Endothelial cell of umbilical vein (primary cell): ENCODE results near the gene MBOAT1. TPM values are rescaled to one million over a fixed set of nuclear protein-coding genes. Genes with fewer than 3 reads are reported as not detected.

Source experiments
- BruUV-seq: library from RNA; stranded (reverse); fragments of 400-500 nt; replicated peaks from 2 replicates; lab custom pipeline; 2021; lab: Mats Ljungman, UMichigan
- CTCF ChIA-PET: fragments of 300-600, 350-600 bp; sonication (Branson Sonifier 250); formaldehyde crosslinking; loops from one replicate; lab custom pipeline; 2021; ENCODE audit warnings: antibody characterized with exemption, inconsistent platforms; lab: Charles Lee
- POLR2A ChIA-PET: fragments of 300-600, 350-600 bp; sonication (Branson Sonifier 250); formaldehyde crosslinking; loops from one replicate; lab custom pipeline; 2021; ENCODE audit warnings: antibody characterized with exemption, inconsistent platforms; lab: Charles Lee
- DNase-seq: peaks from one replicate; pipeline ENCODE4 v3.0.0-alpha.2; 2011; ENCODE audit warnings: low read depth, low spot score
- FAIRE-seq: peaks from 2 replicates; lab custom pipeline; 2011; peaks lifted over from hg19 to GRCh38; lab: Jason Lieb, UNC
- H2AFZ ChIP-seq: 2 replicates; pipeline ENCODE4 v1.6.0; 2012; ENCODE audit warnings: low read depth, low read length, control low read depth, inconsistent platforms
- H3K27ac ChIP-seq: 2 replicates; pipeline ENCODE4 v1.5.1; 2011; ENCODE audit warnings: low read depth, mild to moderate bottlenecking, control low read depth, low read length, moderate library complexity; ENCODE audit not compliant: insufficient read depth
- H3K27me3 ChIP-seq, 2 experiments: 2 replicates each; pipeline versions ENCODE4 v1.6.0 to v1.6.1; 2011; ENCODE audit warnings: low read length in 2 of 2, mixed read lengths in 1 of 2; ENCODE audit not compliant: control insufficient read depth in 2 of 2, insufficient read depth in 2 of 2
- H3K36me3 ChIP-seq, 2 experiments: 2 replicates in 1 of 2; 3 replicates in 1 of 2; pipeline ENCODE4 v1.5.1; 2011; ENCODE audit warnings: low read length in 2 of 2, mild to moderate bottlenecking in 1 of 2, moderate library complexity in 1 of 2; ENCODE audit not compliant: control insufficient read depth in 2 of 2, insufficient read depth in 2 of 2; ENCODE audit errors: extremely low read depth in 1 of 2
- H3K4me1 ChIP-seq: 3 replicates; pipeline ENCODE4 v1.5.1; 2011; ENCODE audit warnings: mild to moderate bottlenecking, low read length; ENCODE audit not compliant: control insufficient read depth, insufficient read depth; ENCODE audit errors: extremely low read depth
- H3K4me2 ChIP-seq: 2 replicates; pipeline ENCODE4 v1.6.1; 2011; ENCODE audit warnings: low read length, control low read depth, mixed read lengths; ENCODE audit not compliant: insufficient read depth
- H3K4me3 ChIP-seq, 3 experiments: fragments of 200-600 bp in 1 of 3; sonication (generic), shearing (Covaris generic) in 1 of 3; replicated peaks in 1 of 3; 2 replicates each; pipeline ENCODE4 v1.5.1; 2011 to 2016; ENCODE audit warnings: control low read depth in 3 of 3, low read length in 3 of 3, mild to moderate bottlenecking in 2 of 3, inconsistent platforms in 1 of 3, low read depth in 1 of 3, moderate library complexity in 1 of 3; ENCODE audit not compliant: insufficient read depth in 1 of 3
- H3K79me2 ChIP-seq: 2 replicates; pipeline ENCODE4 v1.6.0; 2012; ENCODE audit warnings: low read length, inconsistent platforms; ENCODE audit not compliant: control insufficient read depth, insufficient read depth
- H3K9ac ChIP-seq: replicated peaks from 2 replicates; pipeline ENCODE3; 2011; ENCODE audit warnings: low read length, control low read depth; ENCODE audit not compliant: insufficient read depth; ENCODE audit errors: extremely low read depth
- H3K9me1 ChIP-seq: replicated peaks from 3 replicates; pipeline ENCODE4 v1.6.0; 2011; ENCODE audit warnings: mild to moderate bottlenecking, low read length; ENCODE audit not compliant: control insufficient read depth, insufficient read depth; ENCODE audit errors: extremely low read depth
- H3K9me3 ChIP-seq: replicated peaks from 2 replicates; pipeline ENCODE4 v1.5.1; 2012; ENCODE audit warnings: low read length, inconsistent platforms; ENCODE audit not compliant: control insufficient read depth, insufficient read depth
- H4K20me1 ChIP-seq: replicated peaks from 2 replicates; pipeline ENCODE3; 2011; ENCODE audit warnings: mild to moderate bottlenecking, low read length; ENCODE audit not compliant: control insufficient read depth, insufficient read depth; ENCODE audit errors: extremely low read depth
- CTCF ChIP-seq, 2 donors: IDR thresholded peaks; 1 replicate in 1 of 2; 2 replicates in 1 of 2; pipeline ENCODE4 v1.5.1; 2011; ENCODE audit warnings: low read length in 2 of 2, mild to moderate bottlenecking in 2 of 2, moderate library complexity in 2 of 2, control low read depth in 1 of 2, inconsistent platforms in 1 of 2, low read depth in 1 of 2; ENCODE audit not compliant: insufficient read depth in 1 of 2; ENCODE audit errors: extremely low read depth in 1 of 2
- EZH2 ChIP-seq: IDR thresholded peaks from 2 replicates; pipeline ENCODE4 v1.6.1; 2012; ENCODE audit warnings: borderline replicate concordance, low read depth, mild to moderate bottlenecking, moderate library complexity, low read length, inconsistent platforms; ENCODE audit not compliant: severe bottlenecking
- FOS ChIP-seq: IDR thresholded peaks from 2 replicates; pipeline ENCODE4 v1.6.1; 2011; ENCODE audit warnings: mild to moderate bottlenecking, low read length, moderate library complexity, borderline replicate concordance; ENCODE audit not compliant: insufficient read depth
- GATA2 ChIP-seq: IDR thresholded peaks from 2 replicates; pipeline ENCODE4 v1.7.0; 2011; ENCODE audit warnings: low read depth, mild to moderate bottlenecking, moderate library complexity, mixed read lengths, low read length; ENCODE audit not compliant: insufficient read length, insufficient read depth
- JUN ChIP-seq: IDR thresholded peaks from 2 replicates; pipeline ENCODE4 v1.6.1; 2011; ENCODE audit warnings: borderline replicate concordance, low read depth; ENCODE audit not compliant: insufficient read length, insufficient read depth
- MYC ChIP-seq: IDR thresholded peaks from one replicate; pipeline ENCODE4 v1.6.1; 2011; ENCODE audit warnings: mild to moderate bottlenecking, low read depth, low read length
- POLR2A ChIP-seq: IDR thresholded peaks from 2 replicates; pipeline ENCODE4 v1.6.1; 2012; ENCODE audit warnings: low read depth, mild to moderate bottlenecking, control low read depth, low read length
- POLR2AphosphoS5 ChIP-seq: IDR thresholded peaks from 2 replicates; pipeline ENCODE4 v1.6.1; 2012; ENCODE audit warnings: low read depth, mild to moderate bottlenecking, control low read depth, low read length, moderate library complexity; ENCODE audit not compliant: insufficient read depth
- dilution Hi-C: fragments of 300-500 bp; cut with MboI; formaldehyde crosslinking; loops from one replicate; pipeline ENCODE4 v1.15.0; 2019; ENCODE audit warnings: low sequenced_read_pairs; ENCODE audit not compliant: extremely low pct_ligation_motif_present
- intact Hi-C: fragments of 100-400 bp; cut with micrococcal nuclease; formaldehyde crosslinking; loops from one replicate; pipeline ENCODE4 v1.10.0; 2022
- polyA plus RNA-seq, 4 experiments: library from polyadenylated mRNA; depleted of rRNA in 3 of 4; stranded (reverse) in 3 of 4; unstranded in 1 of 4; fragments of >200 nt; gene quantifications; 2 replicates each; pipeline versions ENCODE4 v1.2.1 to v1.2.3, GENCODE V29; 2011 to 2012; ENCODE audit warnings: missing spikeins in 1 of 4
- total RNA-seq: library from RNA; stranded (reverse); gene quantifications from 2 replicates; pipeline ENCODE4 v1.2.3, GENCODE V29; 2021
- TF ChIP-seq, protein P1 (sequence below): IDR thresholded peaks from 2 replicates; pipeline ENCODE4 v1.6.1; 2011; ENCODE audit not compliant: insufficient read depth, insufficient read length

The MBOAT1 gene
- total and polyA plus RNA-seq, 2 donors (not counting 3 experiments of a cell fraction or from before 2014, with no cell fraction given), result 2.1 to 5.4 TPM

DNA sequence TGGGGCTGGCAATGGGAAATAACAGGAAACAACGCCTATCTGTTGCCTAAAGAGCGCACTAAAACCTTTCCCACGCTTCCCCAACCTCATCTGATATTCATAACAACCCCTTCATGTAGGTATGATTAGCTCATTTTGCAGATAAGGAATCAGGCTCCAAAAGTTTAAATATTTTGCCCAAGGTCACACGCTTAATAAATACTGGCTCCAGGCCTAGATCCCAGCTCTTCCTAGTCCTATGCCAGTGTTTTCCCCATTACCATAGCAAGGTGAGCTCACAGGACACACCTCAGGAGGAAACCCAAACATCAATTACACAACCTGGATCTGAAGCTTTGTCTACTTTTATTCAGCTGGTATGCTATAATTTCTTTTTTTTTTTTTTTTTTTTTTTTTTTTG lies 19.6 kb downstream of the MBOAT1 start:
- Histone ChIP-seq H3K9me3 (no peaks in the 10 kb centered on the region), H3K79me2 (no peaks in the 10 kb centered on the region), H3K36me3 (no peaks in the 10 kb centered on the region), H4K20me1 (no peaks in the 10 kb centered on the region), H3K4me2 (no peak overlapping the region), H3K9ac (no peak overlapping the region), H2AFZ (no peak overlapping the region), H3K4me1 (no peaks in the 10 kb centered on the region), H3K9me1 (no peaks in the 10 kb centered on the region), H3K27me3 (no peaks in the 10 kb centered on the region), H3K4me3 (no peak overlapping the region), H3K27ac (no peak overlapping the region)
- TF ChIP-seq, protein P1, sequence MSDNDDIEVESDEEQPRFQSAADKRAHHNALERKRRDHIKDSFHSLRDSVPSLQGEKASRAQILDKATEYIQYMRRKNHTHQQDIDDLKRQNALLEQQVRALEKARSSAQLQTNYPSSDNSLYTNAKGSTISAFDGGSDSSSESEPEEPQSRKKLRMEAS, result no peak
- dilution Hi-C loops, result no loop called here
- intact Hi-C loops, result no loop called here
- BruUV-seq, result no TSS peak
- FAIRE-seq, result no peak
- POLR2A ChIA-PET, result no interaction called here
- no peak for DNase-seq
- CTCF ChIA-PET, result interaction anchor here (1.7 kb wide), 1 partner anchor 16 kb away, joined by 4 read pairs; no protein-coding TSS in a partner anchor

DNA sequence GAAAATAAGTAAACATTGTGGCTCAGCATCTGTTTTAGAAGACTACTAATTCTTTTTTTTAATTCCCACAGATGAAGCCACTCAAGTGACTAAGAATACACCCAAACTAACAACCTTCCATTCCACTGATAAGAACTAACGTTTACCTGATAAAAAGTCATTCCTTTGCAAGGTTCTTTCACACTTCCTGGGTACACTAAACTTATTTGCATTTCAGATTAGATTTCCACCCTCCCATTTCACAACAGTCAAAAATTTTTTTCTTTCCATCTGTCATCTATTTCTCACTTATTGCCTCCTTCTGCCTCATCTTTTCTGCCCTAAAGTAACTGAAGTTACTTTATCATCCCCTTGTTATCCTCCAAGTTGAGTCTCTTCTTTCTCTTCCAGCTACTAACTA lies 20.3 kb downstream of the MBOAT1 start:
- Histone ChIP-seq H2AFZ (no peak overlapping the region), H3K27ac (no peak overlapping the region), H3K9me1 (no peaks in the 10 kb centered on the region), H3K9ac (no peak overlapping the region), H4K20me1 (no peaks in the 10 kb centered on the region), H3K4me3 (no peak overlapping the region), H3K27me3 (no peaks in the 10 kb centered on the region), H3K4me2 (no peak overlapping the region), H3K36me3 (no peaks in the 10 kb centered on the region), H3K79me2 (no peaks in the 10 kb centered on the region), H3K9me3 (no peaks in the 10 kb centered on the region), H3K4me1 (no peaks in the 10 kb centered on the region)
- no TSS peak for BruUV-seq
- TF ChIP-seq POLR2AphosphoS5, result no peak
- TF ChIP-seq CTCF (IDR thresholded peaks at IDR 0.05; ENCODE audit: extremely low read depth in 1 of 2, insufficient read depth in 1 of 2, low read depth in 1 of 2, low read length in 2 of 2), result no peak
- TF ChIP-seq MYC, result no peak
- no peak for TF ChIP-seq GATA2
- no peak for TF ChIP-seq POLR2A
- TF ChIP-seq JUN, result no peak
- no peak for TF ChIP-seq FOS
- TF ChIP-seq, protein P1, result no peak
- TF ChIP-seq EZH2, result no peak
- POLR2A ChIA-PET, result no interaction called here
- DNase-seq, result no peak
- CTCF ChIA-PET, result interaction anchor here (1.7 kb wide), 1 partner anchor 16 kb away, joined by 4 read pairs; no protein-coding TSS in a partner anchor
- intact Hi-C loops (no loop called here), dilution Hi-C loops (no loop called here)
- no peak for FAIRE-seq
